22Rv1 (cell line): ENCODE measurements around the gene TCF23.

Experiments
- ZFX ChIP-seq: fragments of 450-650 bp; IDR thresholded peaks from 2 replicates; pipeline ENCODE4 v1.6.1; 2017; ENCODE audit warnings: antibody characterized with exemption, borderline replicate concordance
- TF ChIP-seq, protein P1 (sequence below): fragments of 450-650 bp; IDR thresholded peaks from 2 replicates; pipeline ENCODE4 v1.5.1; 2017; ENCODE audit warnings: mild to moderate bottlenecking

DNA sequence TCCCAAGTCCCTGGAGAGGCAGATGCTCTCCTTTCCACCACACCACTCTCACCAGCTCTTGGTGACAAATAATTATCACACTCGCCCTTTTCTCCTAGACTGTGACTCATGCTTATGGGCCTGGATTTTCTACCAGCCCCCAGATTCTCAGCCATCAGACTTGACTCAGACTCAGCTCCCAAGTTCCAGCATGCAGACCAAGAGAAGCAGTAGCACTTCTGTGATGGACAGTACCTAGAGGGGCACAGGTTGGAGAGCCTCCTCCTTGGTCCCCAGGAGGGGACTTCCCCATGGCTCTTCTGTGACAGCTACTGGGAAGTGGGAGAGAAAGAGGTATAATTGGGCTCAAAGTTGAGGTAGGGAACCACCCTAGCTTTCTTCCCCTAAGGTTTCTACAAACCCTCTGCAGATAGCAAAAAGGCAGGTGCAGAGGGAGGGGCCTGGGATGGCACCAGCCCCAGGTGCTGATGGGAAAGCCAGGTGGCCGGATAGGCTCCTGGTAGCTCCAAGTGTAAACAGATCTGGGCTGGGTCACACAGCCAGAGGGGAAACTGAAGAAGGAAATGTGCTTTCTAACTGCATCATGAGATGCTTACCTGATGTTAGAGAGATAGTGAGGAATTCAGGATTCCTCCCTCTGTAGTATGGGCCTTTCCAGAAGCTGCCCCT, 4.1 kb downstream of the TCF23 start:
- TF ChIP-seq, protein P1, sequence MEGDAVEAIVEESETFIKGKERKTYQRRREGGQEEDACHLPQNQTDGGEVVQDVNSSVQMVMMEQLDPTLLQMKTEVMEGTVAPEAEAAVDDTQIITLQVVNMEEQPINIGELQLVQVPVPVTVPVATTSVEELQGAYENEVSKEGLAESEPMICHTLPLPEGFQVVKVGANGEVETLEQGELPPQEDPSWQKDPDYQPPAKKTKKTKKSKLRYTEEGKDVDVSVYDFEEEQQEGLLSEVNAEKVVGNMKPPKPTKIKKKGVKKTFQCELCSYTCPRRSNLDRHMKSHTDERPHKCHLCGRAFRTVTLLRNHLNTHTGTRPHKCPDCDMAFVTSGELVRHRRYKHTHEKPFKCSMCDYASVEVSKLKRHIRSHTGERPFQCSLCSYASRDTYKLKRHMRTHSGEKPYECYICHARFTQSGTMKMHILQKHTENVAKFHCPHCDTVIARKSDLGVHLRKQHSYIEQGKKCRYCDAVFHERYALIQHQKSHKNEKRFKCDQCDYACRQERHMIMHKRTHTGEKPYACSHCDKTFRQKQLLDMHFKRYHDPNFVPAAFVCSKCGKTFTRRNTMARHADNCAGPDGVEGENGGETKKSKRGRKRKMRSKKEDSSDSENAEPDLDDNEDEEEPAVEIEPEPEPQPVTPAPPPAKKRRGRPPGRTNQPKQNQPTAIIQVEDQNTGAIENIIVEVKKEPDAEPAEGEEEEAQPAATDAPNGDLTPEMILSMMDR: no peak
- TF ChIP-seq ZFX: no peak
